ENCODE measurements around the gene TSHR. TPM values are rescaled to one million over a fixed set of nuclear protein-coding genes. Genes with fewer than 3 reads are reported as not detected.

Gene TSHR
- total RNA-seq, 4 donors from 2014 or later: not detected

- H3K27me3 ChIP-seq: no peaks in the 10 kb centered on the region
- no peaks in the 10 kb centered on the region for H3K4me1 ChIP-seq
- H3K27ac ChIP-seq: no peak overlapping the region
- H3K4me3 ChIP-seq: no peak overlapping the region
- DNase-seq: no peak
- H3K36me3 ChIP-seq: no peaks in the 10 kb centered on the region
- no peaks in the 10 kb centered on the region for H3K9me3 ChIP-seq
- TF ChIP-seq POLR2A (IDR thresholded peaks at IDR 0.05) (no peak), CTCF (IDR thresholded peaks at IDR 0.05) (no peak)
These were observed 107.4 kb downstream of the TSHR start for GRCh38 chr14:81062816-81063215.

- Histone ChIP-seq H3K36me3 (no peaks in the 10 kb centered on the region), H3K4me1 (no peaks in the 10 kb centered on the region), H3K27me3 (no peaks in the 10 kb centered on the region), H3K27ac (no peak overlapping the region), H3K9me3 (no peaks in the 10 kb centered on the region), H3K4me3 (no peak overlapping the region)
- no peak for DNase-seq
- TF ChIP-seq CTCF (IDR thresholded peaks at IDR 0.05): no peak
- no peak for TF ChIP-seq POLR2A (IDR thresholded peaks at IDR 0.05)
These were observed 111.3 kb downstream of the TSHR start for GRCh38 chr14:81066672-81067071.

GRCh38 chr14:81067156-81067555 lies 111.7 kb downstream of the TSHR start:
- Histone ChIP-seq H3K9me3 (no peaks in the 10 kb centered on the region), H3K27ac (no peak overlapping the region), H3K4me1 (no peaks in the 10 kb centered on the region), H3K4me3 (no peak overlapping the region), H3K27me3 (no peaks in the 10 kb centered on the region), H3K36me3 (no peaks in the 10 kb centered on the region)
- TF ChIP-seq CTCF (IDR thresholded peaks at IDR 0.05) (no peak), POLR2A (IDR thresholded peaks at IDR 0.05) (no peak)
- no peak for DNase-seq

- H3K27ac ChIP-seq: no peak overlapping the region
- H3K4me3 ChIP-seq: no peak overlapping the region
- H3K27me3 ChIP-seq: no peaks in the 10 kb centered on the region
- H3K36me3 ChIP-seq: no peaks in the 10 kb centered on the region
- no peaks in the 10 kb centered on the region for H3K4me1 ChIP-seq
- no peaks in the 10 kb centered on the region for H3K9me3 ChIP-seq
- no peak for DNase-seq
- no peak for TF ChIP-seq POLR2A (IDR thresholded peaks at IDR 0.05)
- no peak for TF ChIP-seq CTCF (IDR thresholded peaks at IDR 0.05)
These were observed 112.9 kb downstream of the TSHR start for GRCh38 chr14:81068176-81068782.

GRCh38 chr14:81070511-81070910 lies 115.1 kb downstream of the TSHR start:
- Histone ChIP-seq H3K36me3 (no peaks in the 10 kb centered on the region), H3K4me1 (no peaks in the 10 kb centered on the region), H3K9me3 (no peaks in the 10 kb centered on the region), H3K4me3 (no peak overlapping the region), H3K27me3 (no peaks in the 10 kb centered on the region), H3K27ac (no peak overlapping the region)
- TF ChIP-seq CTCF (IDR thresholded peaks at IDR 0.05) (no peak), POLR2A (IDR thresholded peaks at IDR 0.05) (no peak)
- DNase-seq: no peak

GRCh38 chr14:81085596-81085995 lies 130.2 kb downstream of the TSHR start:
- Histone ChIP-seq H3K9me3 (no peaks in the 10 kb centered on the region), H3K4me1 (no peaks in the 10 kb centered on the region), H3K4me3 (no peak overlapping the region), H3K27ac (no peak overlapping the region), H3K36me3 (no peaks in the 10 kb centered on the region), H3K27me3 (no peaks in the 10 kb centered on the region)
- DNase-seq: no peak
- TF ChIP-seq POLR2A (IDR thresholded peaks at IDR 0.05): no peak
- no peak for TF ChIP-seq CTCF (IDR thresholded peaks at IDR 0.05)

Measured in Peyer's patch (tissue), 4 donors.